Activated T-cell treated with anti-CD3 and anti-CD28 coated beads, Interleukin-2, amount 50 U/mL, for 48 hours (primary cell): ENCODE data around the gene TBC1D24.
A peak's percentile ranks its signal among the peaks of the same experiment; 100 is the strongest.
"Not testable (repeated sequence)": the region's sequence is repeated elsewhere in the genome, so short reads cannot be mapped to it uniquely, and the experiment has no call there.

Source experiments
- DNase-seq, 2 experiments: peaks; one replicate each; pipeline ENCODE4 v3.0.0-alpha.2; 2020

TBC1D24 gene

GRCh38 chr16:2533912-2534311 lies 59.0 kb downstream of the TBC1D24 start:
- DNase-seq = no peak

- not testable (repeated sequence) for DNase-seq
Observed at GRCh38 chr16:2534335-2534734, 59.4 kb downstream of the TBC1D24 start.

GRCh38 chr16:2535625-2536013 lies 60.7 kb downstream of the TBC1D24 start:
- no peak for DNase-seq

GRCh38 chr16:2537451-2538379 lies 62.8 kb downstream of the TBC1D24 start, which contains the start of gene PDPK1:
PDPK1 (plus strand) TSS chr16:2538021; CDS start chr16:2538113, 92 bp downstream.
- peak; percentile 94 to 97 for DNase-seq

- DNase-seq = not testable (repeated sequence)
Observed at GRCh38 chr16:2539192-2539844, 64.4 kb downstream of the TBC1D24 start.

- DNase-seq = peak; percentile 70 to 72
Observed at GRCh38 chr16:2539845-2540458, 65.0 kb downstream of the TBC1D24 start.

GRCh38 chr16:2540912-2541311 lies 66.0 kb downstream of the TBC1D24 start:
- DNase-seq = not testable (repeated sequence)

GRCh38 chr16:2541409-2541808 lies 66.5 kb downstream of the TBC1D24 start:
- not testable (repeated sequence) for DNase-seq

GRCh38 chr16:2543771-2544170 lies 68.8 kb downstream of the TBC1D24 start:
- not testable (repeated sequence) for DNase-seq

- DNase-seq = not testable (repeated sequence)
Observed at GRCh38 chr16:2550283-2550878, 75.5 kb downstream of the TBC1D24 start.

GRCh38 chr16:2551420-2551889 lies 76.5 kb downstream of the TBC1D24 start:
- not testable (repeated sequence) for DNase-seq

- not testable (repeated sequence) for DNase-seq
Observed at GRCh38 chr16:2554709-2555425, 79.9 kb downstream of the TBC1D24 start.
